Measurements from ENCODE around the gene SORBS1.

SORBS1 gene

GRCh38 chr10:95414016-95414830 is 146.9 kb downstream of the SORBS1 start:
- no peak for DNase-seq (ENCODE audit: low read depth, low spot score)

- no peak for DNase-seq (ENCODE audit: low read depth, low spot score)
These were observed 147.6 kb downstream of the SORBS1 start for GRCh38 chr10:95413588-95413987.

- no peak for DNase-seq (ENCODE audit: low read depth, low spot score)
These were observed 149.5 kb downstream of the SORBS1 start for GRCh38 chr10:95411635-95412034.

GRCh38 chr10:95408983-95409873 is 151.9 kb downstream of the SORBS1 start:
- no peak for DNase-seq (ENCODE audit: low read depth, low spot score)

GRCh38 chr10:95408148-95408960 is 152.8 kb downstream of the SORBS1 start:
- no peak for DNase-seq (ENCODE audit: low read depth, low spot score)

GRCh38 chr10:95407546-95407945 is 153.6 kb downstream of the SORBS1 start:
- no peak for DNase-seq (ENCODE audit: low read depth, low spot score)

- no peak for DNase-seq (ENCODE audit: low read depth, low spot score)
These were observed 154.4 kb downstream of the SORBS1 start for GRCh38 chr10:95406651-95407280.

GRCh38 chr10:95405655-95406054 is 155.5 kb downstream of the SORBS1 start:
- DNase-seq (ENCODE audit: low read depth, low spot score): no peak

GRCh38 chr10:95404864-95405263 is 156.3 kb downstream of the SORBS1 start:
- DNase-seq (ENCODE audit: low read depth, low spot score): no peak

GRCh38 chr10:95404462-95404858 is 156.7 kb downstream of the SORBS1 start:
- DNase-seq (ENCODE audit: low read depth, low spot score): no peak

GRCh38 chr10:95403700-95404461 is 157.3 kb downstream of the SORBS1 start:
- no peak for DNase-seq (ENCODE audit: low read depth, low spot score)

GRCh38 chr10:95401704-95402469 is 159.3 kb downstream of the SORBS1 start:
- no peak for DNase-seq (ENCODE audit: low read depth, low spot score)

- DNase-seq (ENCODE audit: low read depth, low spot score): no peak
These were observed 160.4 kb downstream of the SORBS1 start for GRCh38 chr10:95400787-95401186.

- no peak for DNase-seq (ENCODE audit: low read depth, low spot score)
These were observed 162.0 kb downstream of the SORBS1 start for GRCh38 chr10:95399183-95399582.

- DNase-seq (ENCODE audit: low read depth, low spot score): no peak
These were observed 163.4 kb downstream of the SORBS1 start for GRCh38 chr10:95397747-95398146.

- no peak for DNase-seq (ENCODE audit: low read depth, low spot score)
These were observed 165.2 kb downstream of the SORBS1 start for GRCh38 chr10:95395947-95396449.

- DNase-seq (ENCODE audit: low read depth, low spot score): no peak
These were observed 166.8 kb downstream of the SORBS1 start for GRCh38 chr10:95394161-95394880.

- no peak for DNase-seq (ENCODE audit: low read depth, low spot score)
These were observed 168.4 kb downstream of the SORBS1 start for GRCh38 chr10:95392681-95393164.

GRCh38 chr10:95392217-95392584 is 169.0 kb downstream of the SORBS1 start:
- DNase-seq (ENCODE audit: low read depth, low spot score): no peak

All from activated CD4-positive, CD25-positive, alpha-beta regulatory T cell treated with anti-CD3 and anti-CD28 coated beads, Interleukin-2, amount 50 U/mL, for 16 hours (primary cell).